Measurements from ENCODE around the gene RSPO1. TPM values are rescaled to one million over a fixed set of nuclear protein-coding genes. Genes with fewer than 3 reads are reported as not detected.

RSPO1 gene
- total RNA-seq, 1 donor from 2014 or later, result not detected

- Mint-ChIP-seq H3K9me3 (ENCODE audit: unreplicated experiment) (no peaks in the 10 kb centered on the region), H3K27me3 (ENCODE audit: low read depth, unreplicated experiment) (peaks cover 26% of the 10 kb centered on the region), H3K36me3 (ENCODE audit: low read depth, unreplicated experiment) (no peaks in the 10 kb centered on the region), H3K4me3 (ENCODE audit: unreplicated experiment) (no peak overlapping the region), H3K4me1 (ENCODE audit: low read depth, unreplicated experiment) (peaks cover 3% of the 10 kb centered on the region), H3K27ac (ENCODE audit: unreplicated experiment) (no peak overlapping the region)
- H3K4me3 ChIP-seq (ENCODE audit: insufficient read depth, low read depth, low read length), result no peak overlapping the region
- no peak overlapping the region for H3K9ac ChIP-seq (ENCODE audit: low read length)
- no peak overlapping the region for H3K27ac ChIP-seq (ENCODE audit: low read depth, low read length)
- no peaks in the 10 kb centered on the region for H3K36me3 ChIP-seq (ENCODE audit: insufficient read depth, low read length)
- H3K9me3 ChIP-seq (ENCODE audit: insufficient read depth, low read depth, low read length), result no peaks in the 10 kb centered on the region
- no peaks in the 10 kb centered on the region for H3K4me1 ChIP-seq (ENCODE audit: insufficient read depth, low read length)
- FAIRE-seq (no peak), DNase-seq (ENCODE audit: low read depth) (no peak)
- H3K4me2 ChIP-seq (ENCODE audit: low read length), result no peak overlapping the region
- H2AFZ ChIP-seq (ENCODE audit: low read depth, low read length), result no peak overlapping the region
- no peak for TF ChIP-seq CTCF (IDR thresholded peaks at IDR 0.05; ENCODE audit: insufficient read depth, low read depth, low read length)
- TF ChIP-seq EZH2 (IDR thresholded peaks at IDR 0.05; ENCODE audit: insufficient read depth, low read length), result no peak
- no peaks in the 10 kb centered on the region for H4K20me1 ChIP-seq (ENCODE audit: insufficient read depth, low read length)
- H3K27me3 ChIP-seq (ENCODE audit: insufficient read depth, low read length), result peaks cover 16% of the 10 kb centered on the region
- H3K79me2 ChIP-seq (ENCODE audit: insufficient read depth, low read length), result no peaks in the 10 kb centered on the region
These were observed 26.7 kb upstream of the RSPO1 start for GRCh38 chr1:37661401-37661800.

GRCh38 chr1:37660664-37661063, 26.0 kb upstream of the RSPO1 start:
- no peak overlapping the region for H2AFZ ChIP-seq (ENCODE audit: low read depth, low read length)
- H3K9me3 Mint-ChIP-seq (ENCODE audit: unreplicated experiment), result no peaks in the 10 kb centered on the region
- H3K79me2 ChIP-seq (ENCODE audit: insufficient read depth, low read length), result no peaks in the 10 kb centered on the region
- FAIRE-seq, result no peak
- peaks cover 3% of the 10 kb centered on the region for H3K4me1 Mint-ChIP-seq (ENCODE audit: low read depth, unreplicated experiment)
- no peaks in the 10 kb centered on the region for H3K9me3 ChIP-seq (ENCODE audit: insufficient read depth, low read depth, low read length)
- H3K4me1 ChIP-seq (ENCODE audit: insufficient read depth, low read length), result no peaks in the 10 kb centered on the region
- no peaks in the 10 kb centered on the region for H3K36me3 ChIP-seq (ENCODE audit: insufficient read depth, low read length)
- no peak overlapping the region for H3K9ac ChIP-seq (ENCODE audit: low read length)
- DNase-seq (ENCODE audit: low read depth), result no peak
- no peak overlapping the region for H3K4me3 Mint-ChIP-seq (ENCODE audit: unreplicated experiment)
- peaks cover 16% of the 10 kb centered on the region for H3K27me3 ChIP-seq (ENCODE audit: insufficient read depth, low read length)
- H3K36me3 Mint-ChIP-seq (ENCODE audit: low read depth, unreplicated experiment), result no peaks in the 10 kb centered on the region
- TF ChIP-seq EZH2 (IDR thresholded peaks at IDR 0.05; ENCODE audit: insufficient read depth, low read length), result no peak
- no peak for TF ChIP-seq CTCF (IDR thresholded peaks at IDR 0.05; ENCODE audit: insufficient read depth, low read depth, low read length)
- no peak overlapping the region for H3K27ac Mint-ChIP-seq (ENCODE audit: unreplicated experiment)
- H3K4me3 ChIP-seq (ENCODE audit: insufficient read depth, low read depth, low read length), result no peak overlapping the region
- H3K27me3 Mint-ChIP-seq (ENCODE audit: low read depth, unreplicated experiment), result peaks cover 32% of the 10 kb centered on the region
- H3K4me2 ChIP-seq (ENCODE audit: low read length), result no peak overlapping the region
- H4K20me1 ChIP-seq (ENCODE audit: insufficient read depth, low read length), result no peaks in the 10 kb centered on the region
- no peak overlapping the region for H3K27ac ChIP-seq (ENCODE audit: low read depth, low read length)

- no peaks in the 10 kb centered on the region for H3K4me1 ChIP-seq (ENCODE audit: insufficient read depth, low read length)
- no peak for TF ChIP-seq CTCF (IDR thresholded peaks at IDR 0.05; ENCODE audit: insufficient read depth, low read depth, low read length)
- no peak for TF ChIP-seq EZH2 (IDR thresholded peaks at IDR 0.05; ENCODE audit: insufficient read depth, low read length)
- no peaks in the 10 kb centered on the region for H3K9me3 Mint-ChIP-seq (ENCODE audit: unreplicated experiment)
- DNase-seq (ENCODE audit: low read depth) (no peak), FAIRE-seq (no peak)
- H3K27me3 ChIP-seq (ENCODE audit: insufficient read depth, low read length), result peaks cover 16% of the 10 kb centered on the region
- H3K36me3 Mint-ChIP-seq (ENCODE audit: low read depth, unreplicated experiment), result no peaks in the 10 kb centered on the region
- no peak overlapping the region for H2AFZ ChIP-seq (ENCODE audit: low read depth, low read length)
- H3K27me3 Mint-ChIP-seq (ENCODE audit: low read depth, unreplicated experiment), result peaks cover 42% of the 10 kb centered on the region
- H4K20me1 ChIP-seq (ENCODE audit: insufficient read depth, low read length), result no peaks in the 10 kb centered on the region
- no peaks in the 10 kb centered on the region for H3K36me3 ChIP-seq (ENCODE audit: insufficient read depth, low read length)
- H3K27ac Mint-ChIP-seq (ENCODE audit: unreplicated experiment), result no peak overlapping the region
- no peak overlapping the region for H3K4me3 ChIP-seq (ENCODE audit: insufficient read depth, low read depth, low read length)
- no peaks in the 10 kb centered on the region for H3K9me3 ChIP-seq (ENCODE audit: insufficient read depth, low read depth, low read length)
- H3K9ac ChIP-seq (ENCODE audit: low read length), result no peak overlapping the region
- H3K4me1 Mint-ChIP-seq (ENCODE audit: low read depth, unreplicated experiment), result peaks cover 3% of the 10 kb centered on the region
- no peak overlapping the region for H3K27ac ChIP-seq (ENCODE audit: low read depth, low read length)
- H3K4me2 ChIP-seq (ENCODE audit: low read length), result no peak overlapping the region
- no peaks in the 10 kb centered on the region for H3K79me2 ChIP-seq (ENCODE audit: insufficient read depth, low read length)
- no peak overlapping the region for H3K4me3 Mint-ChIP-seq (ENCODE audit: unreplicated experiment)
These were observed 23.8 kb upstream of the RSPO1 start for GRCh38 chr1:37658486-37658885.

All from astrocyte (in vitro differentiated cells and primary cell).